NCI-H2196 treated with DMSO at 0.1 percent for 48 hours (cell line): ENCODE measurements around the gene SIRPA.
A peak's percentile ranks its signal among the peaks of the same experiment; 100 is the strongest.

Experiments
- DNase-seq: peaks from one replicate; lab custom pipeline; 2025; ENCODE audit not compliant: unreplicated experiment; lab: John Stamatoyannopoulos, UW

The SIRPA gene

GRCh38 chr20:1887756-1888155, 7.5 kb upstream of the SIRPA start:
- DNase-seq: no peak

DNA sequence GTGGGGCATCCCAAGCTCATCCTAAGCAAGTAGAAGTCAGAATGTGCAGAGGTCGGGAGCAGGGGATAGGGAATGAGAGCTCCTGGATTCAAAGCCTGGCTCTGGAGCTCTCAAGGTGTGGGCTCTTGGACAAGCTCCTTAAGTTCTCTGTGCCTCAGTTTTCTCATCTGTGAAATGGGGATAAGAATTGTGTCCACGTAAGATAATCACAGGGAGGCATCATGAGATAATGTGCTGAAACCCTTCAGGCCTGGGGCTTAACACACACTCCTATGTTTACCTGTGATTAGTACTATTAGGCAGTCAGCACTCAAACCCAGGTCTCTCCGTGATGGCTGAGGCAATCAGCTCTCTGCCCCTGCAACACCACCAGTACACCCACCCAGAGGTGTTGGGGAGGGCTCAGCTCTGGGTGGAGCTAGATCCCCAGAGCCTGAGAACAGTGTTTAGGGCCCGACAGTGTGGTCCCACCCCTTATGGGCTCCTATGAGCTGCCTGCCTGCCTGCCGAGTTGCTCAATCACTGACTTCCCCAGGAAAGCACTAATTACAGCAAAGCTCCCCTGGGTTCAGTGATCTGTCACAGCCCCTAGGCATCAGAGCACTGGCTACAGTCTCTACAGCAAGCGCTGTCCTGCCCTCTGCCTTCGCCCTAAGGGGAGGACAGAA, 6.3 kb upstream of the SIRPA start:
- no peak for DNase-seq

- no peak for DNase-seq
Measured at GRCh38 chr20:1890469-1891262, 4.5 kb upstream of the SIRPA start.

- no peak for DNase-seq
Measured at GRCh38 chr20:1891263-1892118, 3.7 kb upstream of the SIRPA start.

DNA sequence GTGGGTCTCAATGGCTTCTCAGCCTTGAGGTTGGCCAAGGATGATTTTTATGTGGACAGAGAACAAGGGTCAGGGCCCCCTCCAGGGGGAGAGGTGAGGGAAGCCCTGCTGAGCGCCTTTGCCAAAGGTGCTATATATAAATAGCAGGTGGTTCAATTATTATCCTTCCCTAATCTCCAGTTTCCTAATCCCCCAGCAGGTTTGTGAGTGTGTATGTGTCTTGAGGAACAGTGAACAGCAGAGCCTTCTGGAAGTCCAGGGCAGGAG, 3.2 kb upstream of the SIRPA start:
- no peak for DNase-seq

DNA sequence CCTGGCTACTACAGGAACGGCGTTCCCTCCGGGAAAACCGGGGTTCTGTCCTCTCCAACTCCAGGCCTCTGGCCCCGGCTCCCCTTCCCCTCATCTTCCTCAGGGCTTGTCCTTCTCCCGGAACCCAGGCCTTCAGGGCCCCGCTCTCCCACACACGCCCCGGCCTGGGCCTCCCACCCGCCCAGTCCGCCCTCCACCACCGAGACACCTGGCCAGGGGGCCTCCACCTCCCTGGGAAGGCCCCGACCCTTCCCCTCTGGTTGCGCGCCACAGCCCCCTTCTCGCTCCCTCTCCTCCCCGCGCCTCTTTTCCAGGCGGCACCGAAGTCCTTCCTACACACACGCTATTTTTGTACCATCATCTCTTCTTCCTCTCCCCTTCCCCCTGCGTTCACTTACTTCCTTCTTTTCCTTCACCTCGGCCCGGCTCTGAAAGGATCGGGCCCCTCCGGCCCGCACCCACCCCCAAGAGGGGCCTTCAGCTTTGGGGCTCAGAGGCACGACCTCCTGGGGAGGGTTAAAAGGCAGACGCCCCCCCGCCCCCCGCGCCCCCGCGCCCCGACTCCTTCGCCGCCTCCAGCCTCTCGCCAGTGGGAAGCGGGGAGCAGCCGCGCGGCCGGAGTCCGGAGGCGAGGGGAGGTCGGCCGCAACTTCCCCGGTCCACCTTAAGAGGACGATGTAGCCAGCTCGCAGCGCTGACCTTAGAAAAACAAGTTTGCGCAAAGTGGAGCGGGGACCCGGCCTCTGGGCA, 1.3 kb upstream of the SIRPA start:
- no peak for DNase-seq

DNA sequence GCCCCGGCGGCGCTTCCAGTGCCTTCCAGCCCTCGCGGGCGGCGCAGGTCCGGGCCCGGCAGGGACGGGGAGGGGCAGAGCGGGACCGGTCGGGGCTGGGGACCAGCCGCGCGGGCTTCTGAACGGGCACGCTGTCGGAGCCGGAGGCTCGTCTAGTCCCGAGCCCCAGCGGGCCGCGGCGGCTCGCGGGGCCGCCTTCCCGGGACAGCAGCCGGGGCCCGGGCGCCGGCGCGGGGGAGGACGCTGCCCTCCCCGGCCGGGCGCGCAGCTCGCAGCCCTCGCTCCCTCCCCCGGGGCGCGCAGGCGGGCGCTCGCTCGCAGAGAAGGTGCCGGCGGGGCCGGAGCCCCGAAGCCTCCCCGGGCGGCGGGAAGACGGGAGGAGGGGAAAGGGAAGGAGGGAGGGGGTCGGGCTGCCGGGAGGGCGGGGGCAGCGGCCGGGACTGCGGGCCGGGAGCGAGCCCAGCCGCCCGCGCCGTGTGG, 696 bp upstream of the SIRPA start:
- DNase-seq: no peak

GRCh38 chr20:1895674-1896483, 672 bp downstream of the SIRPA start:
- no peak for DNase-seq

DNA sequence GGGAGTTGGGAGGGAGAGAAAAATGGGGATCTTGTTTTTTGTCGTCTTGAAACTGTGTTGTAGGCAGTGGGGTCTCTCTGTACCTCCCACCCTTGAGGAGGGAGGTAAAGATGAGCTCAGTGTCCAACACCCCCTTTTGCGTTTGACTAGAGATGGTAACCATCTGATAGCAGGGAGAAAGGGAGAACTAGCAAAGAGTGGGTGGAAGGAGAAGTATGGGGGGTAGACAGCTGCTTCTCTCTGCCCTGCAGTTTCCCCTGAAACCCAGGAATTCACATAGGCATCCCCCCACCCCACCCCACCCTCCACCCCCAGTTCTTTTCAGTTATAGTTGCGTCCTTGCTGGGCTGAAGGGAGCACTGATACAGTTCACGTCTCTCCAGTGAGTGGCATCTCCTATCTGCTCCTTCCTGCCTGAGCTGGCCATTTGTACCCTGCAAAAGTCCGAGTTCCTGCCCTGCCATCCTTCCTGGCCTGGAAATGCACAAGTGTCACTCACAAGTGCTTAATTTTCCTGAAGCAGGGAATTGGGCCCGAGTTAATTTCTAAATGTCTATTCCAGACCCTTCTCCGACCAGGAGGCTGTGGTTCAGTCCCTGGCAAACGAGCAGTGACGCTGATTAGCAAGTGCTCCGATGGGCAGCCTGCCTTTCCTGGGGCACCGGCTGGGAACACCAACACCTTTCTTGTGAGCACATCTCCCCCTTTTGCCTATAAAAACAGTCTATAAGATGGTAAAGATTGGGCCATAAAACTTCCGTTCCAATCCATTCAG, 1.5 kb downstream of the SIRPA start:
- DNase-seq: no peak

GRCh38 chr20:1897541-1897940, 2.3 kb downstream of the SIRPA start:
- DNase-seq: no peak

DNA sequence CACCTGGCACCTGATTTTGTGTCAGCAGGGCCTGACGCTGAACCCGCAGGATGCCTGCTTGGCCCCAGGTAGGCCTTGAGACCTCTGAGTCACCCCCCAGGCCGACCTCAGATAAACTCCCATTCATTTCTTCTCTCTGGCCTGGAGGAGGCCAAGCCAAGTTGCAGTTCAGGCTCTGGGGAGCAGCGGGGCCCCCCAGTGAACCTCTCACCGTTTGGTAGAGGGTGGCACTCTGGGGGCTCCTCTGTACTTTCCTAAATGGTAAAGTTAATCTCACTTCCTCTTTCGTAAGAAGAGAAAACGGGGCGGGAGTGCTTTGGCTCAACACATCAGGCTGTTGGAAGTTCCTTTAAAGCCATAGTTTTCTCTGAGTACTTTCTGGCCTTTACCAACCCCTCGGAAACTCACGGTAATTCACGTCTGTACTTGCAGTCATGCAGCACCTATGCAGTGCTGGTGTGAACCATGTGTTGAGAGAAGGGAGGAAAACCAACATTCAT, 2.8 kb downstream of the SIRPA start:
- DNase-seq: no peak

- DNase-seq: no peak
Measured at GRCh38 chr20:1898482-1899240, 3.5 kb downstream of the SIRPA start.

DNA sequence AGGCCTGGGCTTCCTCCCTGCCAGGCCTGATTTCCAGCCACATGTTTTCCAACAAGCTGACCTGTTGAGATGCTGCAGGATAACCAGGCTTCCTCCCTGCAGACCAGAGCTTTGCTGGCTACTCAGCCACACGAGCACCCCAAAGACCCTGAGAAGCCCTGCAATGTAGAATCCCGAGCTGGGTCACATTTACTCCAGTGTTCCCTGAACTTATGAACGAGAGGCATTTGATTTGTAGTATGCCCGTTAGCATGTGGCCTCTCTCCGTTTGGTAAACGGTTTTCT, 4.0 kb downstream of the SIRPA start:
- DNase-seq: no peak

DNA sequence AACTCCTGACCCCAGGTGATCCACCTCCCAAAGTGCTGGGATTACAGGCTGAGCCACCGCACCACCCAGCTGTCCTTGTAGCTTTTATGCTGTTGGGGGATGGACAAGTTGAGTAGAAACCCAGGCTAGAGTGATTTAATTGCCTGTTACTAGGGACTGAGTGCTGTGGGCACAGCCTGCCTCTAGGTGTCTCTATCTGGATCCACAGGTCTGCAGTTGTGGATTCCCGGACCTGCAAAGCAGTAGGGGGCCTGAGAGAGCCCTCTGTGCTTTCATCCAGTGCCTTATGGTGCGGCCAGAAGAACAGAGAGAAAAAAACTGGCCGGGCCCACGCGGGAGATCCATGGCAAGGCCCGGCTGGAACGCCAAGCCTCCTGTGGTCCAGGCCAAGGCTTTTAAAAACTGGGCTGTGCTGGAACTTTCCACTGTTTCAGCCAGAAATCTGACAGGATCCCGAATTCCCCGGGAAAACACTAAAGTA, 5.2 kb downstream of the SIRPA start:
- DNase-seq: peak; percentile 47

GRCh38 chr20:1901704-1902103, 6.5 kb downstream of the SIRPA start:
- no peak for DNase-seq

DNA sequence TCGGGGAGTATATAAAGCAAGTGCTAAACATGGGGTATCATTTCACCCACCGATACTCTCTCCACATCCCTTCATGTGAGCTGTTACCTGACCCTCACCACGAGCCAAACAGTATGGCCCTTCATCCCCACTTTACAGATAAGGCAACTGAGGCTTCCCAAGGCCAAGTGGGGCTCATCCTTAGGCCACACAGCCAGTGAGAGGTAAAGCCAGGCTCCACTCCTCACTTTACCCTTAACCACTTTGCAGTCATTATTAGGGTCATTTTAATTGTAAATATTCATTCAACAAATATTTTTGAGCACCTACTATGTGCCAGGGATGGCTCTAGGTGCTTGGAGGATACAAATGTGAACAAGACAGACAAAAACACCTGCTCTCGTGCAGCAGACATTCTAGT, 7.0 kb downstream of the SIRPA start:
- no peak for DNase-seq

DNA sequence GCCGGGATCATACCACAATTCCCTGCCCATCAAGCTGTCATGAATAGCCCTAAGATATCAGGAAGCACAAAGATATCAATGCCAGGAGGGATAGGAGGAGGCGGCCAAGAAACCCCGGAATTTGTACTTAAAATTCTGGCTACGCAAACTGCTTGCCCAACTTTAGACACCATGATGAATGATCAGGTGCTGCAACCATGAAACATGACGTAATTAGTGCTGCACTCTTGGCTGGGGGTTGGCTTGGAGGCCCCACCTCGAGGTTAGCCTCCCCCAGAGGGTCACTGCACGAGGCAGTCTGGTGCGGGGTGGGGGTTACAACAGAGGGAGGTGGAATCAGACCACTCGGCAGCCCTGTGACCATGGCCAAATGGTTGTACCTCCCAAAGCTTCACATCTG, 8.9 kb downstream of the SIRPA start:
- DNase-seq: no peak

DNA sequence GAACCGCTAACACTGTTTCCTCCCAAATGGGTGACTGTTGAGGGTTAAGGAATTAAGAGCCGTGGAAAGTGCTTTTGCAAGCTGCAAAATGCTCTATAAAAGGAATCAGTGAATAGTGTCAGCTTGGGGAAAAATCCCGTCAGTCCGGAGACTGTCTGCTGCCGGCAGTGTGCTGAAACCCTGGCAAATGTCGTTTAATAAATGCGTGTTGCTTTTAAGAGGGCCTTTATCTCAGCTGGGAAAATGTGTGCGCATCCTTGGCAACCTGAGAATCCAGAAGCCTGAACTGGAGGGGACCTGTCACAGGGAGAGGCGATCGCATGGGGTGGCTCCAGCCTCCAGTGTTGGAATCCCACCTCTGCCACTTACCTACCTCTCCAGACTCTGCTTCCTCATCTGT, 9.8 kb downstream of the SIRPA start:
- no peak for DNase-seq

DNA sequence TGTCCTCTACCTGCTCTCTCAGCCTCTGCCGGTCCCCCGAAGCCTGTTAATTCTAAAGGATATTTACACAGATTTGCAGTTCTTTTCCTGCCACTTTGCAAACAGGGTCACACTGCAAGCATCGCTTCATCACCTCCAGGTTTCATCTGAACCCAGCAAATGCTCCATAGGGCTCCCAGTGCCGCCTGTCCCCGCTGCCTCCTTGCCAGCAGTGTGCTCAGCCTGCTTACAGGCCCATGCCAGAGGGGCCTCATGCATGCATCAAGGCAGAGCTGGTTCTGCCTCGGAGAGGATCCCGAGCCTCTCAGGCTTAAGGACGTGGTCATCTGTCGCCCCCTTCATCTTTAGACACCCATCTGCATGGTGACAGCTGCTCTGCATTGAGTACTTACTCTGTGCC, 10.5 kb downstream of the SIRPA start:
- no peak for DNase-seq
